Ovary (tissue), 3 donors: ENCODE measurements around the gene HECTD4.
"Not testable (repeated sequence)": the region's sequence is repeated elsewhere in the genome, so short reads cannot be mapped to it uniquely, and the experiment has no call there.

ENCODE experiments used
- POLR2A ChIP-seq: fragments of 450-650 bp; IDR thresholded peaks from one replicate; pipeline ENCODE4 v1.6.1; 2017; ENCODE audit warnings: antibody characterized with exemption, mild to moderate bottlenecking, moderate library complexity
- TF ChIP-seq, protein P1 (sequence below), 3 donors: fragments of 450-650 bp in 2 of 3; fragments of 200-600 bp in 1 of 3; IDR thresholded peaks; one replicate each; pipeline versions ENCODE4 v1.5.1 to v1.8.0; 2016 to 2022; ENCODE audit warnings: antibody characterized with exemption in 3 of 3, mild to moderate bottlenecking in 1 of 3
- donor health status: DM: no; HTN: no; CAD: no.

DNA sequence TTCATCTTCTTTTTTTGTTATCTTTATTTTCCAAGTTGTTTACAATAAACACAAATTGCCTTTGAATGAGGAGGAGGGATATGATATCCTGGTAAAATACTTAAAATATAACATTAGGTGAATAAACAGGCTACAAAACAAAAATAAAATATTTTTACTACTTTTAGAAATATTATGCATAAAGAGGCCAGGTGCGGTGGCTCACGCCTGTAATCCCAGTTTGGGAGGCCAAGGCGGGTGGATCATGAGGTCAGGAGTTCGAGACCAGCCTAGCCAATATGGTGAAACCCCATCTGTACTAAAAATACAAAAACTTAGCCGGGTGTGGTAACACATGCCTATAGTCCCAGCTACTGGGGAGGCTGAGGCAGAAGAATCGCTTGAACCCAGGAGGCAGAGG is 33.3 kb downstream of the HECTD4 start:
- TF ChIP-seq, protein P1, sequence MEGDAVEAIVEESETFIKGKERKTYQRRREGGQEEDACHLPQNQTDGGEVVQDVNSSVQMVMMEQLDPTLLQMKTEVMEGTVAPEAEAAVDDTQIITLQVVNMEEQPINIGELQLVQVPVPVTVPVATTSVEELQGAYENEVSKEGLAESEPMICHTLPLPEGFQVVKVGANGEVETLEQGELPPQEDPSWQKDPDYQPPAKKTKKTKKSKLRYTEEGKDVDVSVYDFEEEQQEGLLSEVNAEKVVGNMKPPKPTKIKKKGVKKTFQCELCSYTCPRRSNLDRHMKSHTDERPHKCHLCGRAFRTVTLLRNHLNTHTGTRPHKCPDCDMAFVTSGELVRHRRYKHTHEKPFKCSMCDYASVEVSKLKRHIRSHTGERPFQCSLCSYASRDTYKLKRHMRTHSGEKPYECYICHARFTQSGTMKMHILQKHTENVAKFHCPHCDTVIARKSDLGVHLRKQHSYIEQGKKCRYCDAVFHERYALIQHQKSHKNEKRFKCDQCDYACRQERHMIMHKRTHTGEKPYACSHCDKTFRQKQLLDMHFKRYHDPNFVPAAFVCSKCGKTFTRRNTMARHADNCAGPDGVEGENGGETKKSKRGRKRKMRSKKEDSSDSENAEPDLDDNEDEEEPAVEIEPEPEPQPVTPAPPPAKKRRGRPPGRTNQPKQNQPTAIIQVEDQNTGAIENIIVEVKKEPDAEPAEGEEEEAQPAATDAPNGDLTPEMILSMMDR (IDR thresholded peaks at IDR 0.05): not testable (repeated sequence)
- TF ChIP-seq POLR2A: not testable (repeated sequence)
